CD8-positive, alpha-beta memory T cell (primary cell): ENCODE data around the gene SLBP. TPM values are rescaled to one million over a fixed set of nuclear protein-coding genes. Genes with fewer than 3 reads are reported as not detected.

ENCODE experiments used
- CTCF ChIA-PET: fragments of 350-600 bp; sonication (Branson Sonifier 250); formaldehyde crosslinking; loops from one replicate; lab custom pipeline; 2021; ENCODE audit warnings: antibody characterized with exemption; lab: Charles Lee
- POLR2A ChIA-PET: fragments of 350-600 bp; sonication (Branson Sonifier 250); formaldehyde crosslinking; loops from one replicate; lab custom pipeline; 2021; ENCODE audit warnings: antibody characterized with exemption; lab: Charles Lee
- DNase-seq, 5 donors: peaks; one replicate each; pipeline versions ENCODE4 v3.0.0 to v3.0.0-alpha.2; 2020 to 2022; ENCODE audit warnings: mixed read lengths in 1 of 5
- H3K27ac ChIP-seq: one replicate; pipeline ENCODE4 v1.7.0; 2013; ENCODE audit warnings: low read depth, mild to moderate bottlenecking, low read length, moderate library complexity
- H3K27me3 ChIP-seq: 2 replicates; pipeline ENCODE4 v1.7.0; 2013; ENCODE audit warnings: low read length, mild to moderate bottlenecking; ENCODE audit not compliant: insufficient read depth, poor library complexity, severe bottlenecking
- H3K36me3 ChIP-seq: 2 replicates; pipeline ENCODE4 v1.7.0; 2013; ENCODE audit warnings: mild to moderate bottlenecking, low read length, moderate library complexity; ENCODE audit not compliant: insufficient read depth
- H3K4me1 ChIP-seq: 2 replicates; pipeline ENCODE4 v1.7.0; 2013; ENCODE audit warnings: mild to moderate bottlenecking, low read length, moderate library complexity; ENCODE audit not compliant: insufficient read depth
- H3K4me3 ChIP-seq: 2 replicates; pipeline ENCODE4 v1.7.0; 2013; ENCODE audit warnings: mild to moderate bottlenecking, low read length
- H3K9me3 ChIP-seq: 2 replicates; pipeline ENCODE4 v1.7.0; 2013; ENCODE audit warnings: mild to moderate bottlenecking, low read length
- H3K27ac Mint-ChIP-seq, 8 donors: one replicate each; pipeline ENCODE4 v1.8.0; 2020 to 2021; ENCODE audit warnings: mixed read lengths in 8 of 8, mild to moderate bottlenecking in 6 of 8, inconsistent platforms in 3 of 8, moderate library complexity in 3 of 8
- H3K27me3 Mint-ChIP-seq, 2 donors: one replicate each; pipeline ENCODE4 v1.8.0; 2020 to 2021; ENCODE audit warnings: mixed read lengths in 2 of 2, mild to moderate bottlenecking in 1 of 2, moderate library complexity in 1 of 2
- H3K36me3 Mint-ChIP-seq, 3 donors: one replicate each; pipeline ENCODE4 v1.8.0; 2020 to 2021; ENCODE audit warnings: mixed read lengths in 3 of 3, inconsistent platforms in 1 of 3, mild to moderate bottlenecking in 1 of 3
- H3K4me1 Mint-ChIP-seq, 3 donors: one replicate each; pipeline ENCODE4 v1.8.0; 2020 to 2021; ENCODE audit warnings: mixed read lengths in 3 of 3, inconsistent platforms in 1 of 3, mild to moderate bottlenecking in 1 of 3
- H3K4me3 Mint-ChIP-seq, 7 donors: one replicate each; pipeline ENCODE4 v1.8.0; 2020 to 2021; ENCODE audit warnings: mixed read lengths in 7 of 7, mild to moderate bottlenecking in 6 of 7, moderate library complexity in 4 of 7, inconsistent platforms in 2 of 7
- H3K9me3 Mint-ChIP-seq, 5 donors: one replicate each; pipeline ENCODE4 v1.8.0; 2020 to 2022; ENCODE audit warnings: mixed read lengths in 5 of 5, mild to moderate bottlenecking in 3 of 5, moderate library complexity in 2 of 5, inconsistent platforms in 1 of 5
- polyA plus RNA-seq: library from polyadenylated mRNA; unstranded; fragments of 300-500 nt; fragmentation: Illumina TruSeq; gene quantifications from one replicate; pipeline ENCODE4 v1.2.3, GENCODE V29; 2021
- total RNA-seq, 2 experiments: library from RNA; stranded (reverse); gene quantifications; one replicate each; pipeline ENCODE4 v1.2.3, GENCODE V29; 2021

The SLBP gene
- total and polyA plus RNA-seq, 3 experiments from 2014 or later = 71.6 to 164 (median 163) TPM

DNA sequence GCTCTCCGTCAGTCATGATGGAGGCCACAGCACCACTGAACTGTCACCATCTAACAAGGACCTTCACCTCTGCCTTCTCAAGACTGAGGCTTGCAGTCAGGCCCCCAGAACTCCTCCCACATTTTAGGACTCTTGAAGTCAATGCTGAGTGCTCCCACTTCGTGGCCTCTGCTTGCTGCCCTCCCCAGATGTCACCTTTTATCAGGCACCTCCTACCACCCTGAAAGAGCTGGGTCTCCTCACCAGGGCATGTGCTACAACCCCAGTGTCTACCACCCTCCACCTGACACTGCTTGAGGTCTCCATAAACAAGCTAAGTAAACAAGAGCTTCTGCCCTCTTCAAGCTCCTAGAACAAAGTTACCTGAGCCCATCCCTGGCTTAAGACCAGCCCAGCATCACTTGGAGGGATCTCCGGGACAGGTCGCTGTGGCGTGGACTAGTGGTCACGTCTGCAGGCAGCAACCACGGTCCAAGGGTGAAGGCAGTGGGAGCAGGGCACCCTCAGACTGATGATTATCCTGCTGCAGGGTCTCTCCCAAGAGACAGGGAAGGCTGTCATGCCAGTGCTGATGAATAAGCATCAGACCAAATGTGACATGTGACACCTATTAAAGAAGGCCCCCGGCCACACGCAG lies 20.3 kb downstream of the SLBP start:
- peaks cover 0 to 5% (median 3%) of the 10 kb centered on the region in 3 donors for H3K4me1 Mint-ChIP-seq
- Histone ChIP-seq H3K9me3 (no peaks in the 10 kb centered on the region), H3K36me3 (peaks cover 34% of the 10 kb centered on the region), H3K27me3 (no peaks in the 10 kb centered on the region), H3K4me3 (no peak overlapping the region), H3K27ac (no peak overlapping the region), H3K4me1 (no peaks in the 10 kb centered on the region)
- no peak overlapping the region for H3K27ac Mint-ChIP-seq
- H3K27me3 Mint-ChIP-seq = no peaks in the 10 kb centered on the region
- CTCF ChIA-PET = interaction anchor here (1.8 to 9.2 kb wide), 4 partner anchors 9 to 33 kb away, joined by 6 to 341 read pairs (median 62); partner anchors contain the start of genes SLBP, TACC3 and TMEM129
- peaks cover 4 to 60% (median 12%) of the 10 kb centered on the region in 3 donors for H3K36me3 Mint-ChIP-seq
- H3K9me3 Mint-ChIP-seq = no peaks in the 10 kb centered on the region
- no peak overlapping the region for H3K4me3 Mint-ChIP-seq
- POLR2A ChIA-PET = interaction anchor here (1.3 kb wide), 2 partner anchors 20 to 32 kb away, joined by 3 to 6 read pairs; partner anchors contain the start of gene SLBP
- no peak for DNase-seq

DNA sequence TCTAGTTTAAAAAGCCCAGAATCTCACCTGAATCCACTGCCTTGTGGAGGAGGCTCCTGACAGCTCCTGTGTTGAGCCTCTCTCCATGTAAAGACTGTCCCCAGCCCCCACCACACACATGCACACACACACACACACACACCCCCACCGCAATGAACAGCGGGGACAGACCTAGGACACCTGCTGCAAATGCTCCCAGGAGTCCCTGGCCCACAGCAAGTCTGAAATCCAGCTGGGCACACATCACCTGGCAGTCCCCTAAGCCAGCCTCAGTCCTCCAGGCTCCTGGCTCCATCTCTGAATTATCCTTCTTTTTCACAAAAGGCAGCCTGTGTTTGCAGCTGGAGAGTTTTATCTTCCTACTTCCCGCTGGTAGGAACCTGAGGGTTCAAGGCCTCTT lies 21.4 kb downstream of the SLBP start:
- no peak overlapping the region for H3K4me3 Mint-ChIP-seq
- no peaks in the 10 kb centered on the region for H3K4me1 ChIP-seq
- H3K27me3 ChIP-seq = no peaks in the 10 kb centered on the region
- peaks cover 0 to 50% (median 8%) of the 10 kb centered on the region in 3 donors for H3K36me3 Mint-ChIP-seq
- H3K27me3 Mint-ChIP-seq = no peaks in the 10 kb centered on the region
- peaks cover 0 to 6% (median 5%) of the 10 kb centered on the region in 3 donors for H3K4me1 Mint-ChIP-seq
- no peak overlapping the region for H3K27ac ChIP-seq
- POLR2A ChIA-PET = interaction anchor here (1.3 kb wide), 2 partner anchors 21 to 33 kb away, joined by 3 to 6 read pairs; partner anchors contain the start of gene SLBP
- CTCF ChIA-PET = interaction anchor here (1.8 to 9.2 kb wide), 3 partner anchors 8 to 34 kb away, joined by 4 to 341 read pairs (median 6); partner anchors contain the start of genes TACC3 and TMEM129
- H3K4me3 ChIP-seq = no peak overlapping the region
- H3K9me3 Mint-ChIP-seq = no peaks in the 10 kb centered on the region
- peaks cover 34% of the 10 kb centered on the region for H3K36me3 ChIP-seq
- no peaks in the 10 kb centered on the region for H3K9me3 ChIP-seq
- no peak for DNase-seq
- H3K27ac Mint-ChIP-seq = peak overlapping the region in 2 of 8 donors; percentile 21 to 66

DNA sequence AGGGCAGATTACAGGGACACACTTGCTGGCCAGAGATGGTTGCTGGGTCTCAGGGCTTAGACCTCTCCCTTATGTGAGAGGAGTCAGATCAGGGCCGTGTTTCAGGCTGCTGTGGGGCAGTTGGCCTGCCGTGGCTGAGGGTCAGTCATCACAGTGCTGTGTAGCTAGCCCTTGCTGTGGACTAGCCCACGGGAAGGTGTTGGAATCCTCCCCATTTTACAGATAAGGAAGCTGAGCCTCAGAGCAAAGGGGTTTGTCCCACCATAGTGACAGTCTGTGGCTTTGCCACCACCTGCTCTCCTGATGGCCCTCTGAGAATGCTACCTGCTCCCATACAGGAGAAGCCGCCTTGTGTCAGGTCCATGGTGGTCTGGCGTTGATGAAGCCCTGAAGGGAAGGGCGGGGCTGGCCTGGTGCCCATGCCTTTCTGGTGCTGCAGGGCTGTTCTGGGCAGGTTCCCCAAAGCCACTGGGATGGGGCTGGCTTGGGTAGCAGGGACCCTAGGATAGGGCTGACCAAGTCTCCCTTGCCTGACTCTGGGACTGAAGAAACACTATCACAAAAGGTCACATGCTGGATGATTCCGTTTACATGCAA lies 25.6 kb downstream of the SLBP start:
- peaks cover 0 to 15% (median 0%) of the 10 kb centered on the region in 3 donors for H3K36me3 Mint-ChIP-seq
- Histone ChIP-seq H3K4me3 (no peak overlapping the region), H3K36me3 (peaks cover 6% of the 10 kb centered on the region), H3K27me3 (no peaks in the 10 kb centered on the region), H3K27ac (no peak overlapping the region), H3K9me3 (no peaks in the 10 kb centered on the region), H3K4me1 (no peaks in the 10 kb centered on the region)
- DNase-seq = no peak
- no peaks in the 10 kb centered on the region for H3K27me3 Mint-ChIP-seq
- H3K4me1 Mint-ChIP-seq = peaks cover 11% of the 10 kb centered on the region in 3 donors
- peak overlapping the region in 3 of 8 donors; percentile 12 to 58 (median 46) for H3K27ac Mint-ChIP-seq
- POLR2A ChIA-PET = no interaction called here
- CTCF ChIA-PET = no interaction called here
- no peaks in the 10 kb centered on the region for H3K9me3 Mint-ChIP-seq
- peak overlapping the region in 5 of 7 donors; percentile 11 to 50 (median 36) for H3K4me3 Mint-ChIP-seq

DNA sequence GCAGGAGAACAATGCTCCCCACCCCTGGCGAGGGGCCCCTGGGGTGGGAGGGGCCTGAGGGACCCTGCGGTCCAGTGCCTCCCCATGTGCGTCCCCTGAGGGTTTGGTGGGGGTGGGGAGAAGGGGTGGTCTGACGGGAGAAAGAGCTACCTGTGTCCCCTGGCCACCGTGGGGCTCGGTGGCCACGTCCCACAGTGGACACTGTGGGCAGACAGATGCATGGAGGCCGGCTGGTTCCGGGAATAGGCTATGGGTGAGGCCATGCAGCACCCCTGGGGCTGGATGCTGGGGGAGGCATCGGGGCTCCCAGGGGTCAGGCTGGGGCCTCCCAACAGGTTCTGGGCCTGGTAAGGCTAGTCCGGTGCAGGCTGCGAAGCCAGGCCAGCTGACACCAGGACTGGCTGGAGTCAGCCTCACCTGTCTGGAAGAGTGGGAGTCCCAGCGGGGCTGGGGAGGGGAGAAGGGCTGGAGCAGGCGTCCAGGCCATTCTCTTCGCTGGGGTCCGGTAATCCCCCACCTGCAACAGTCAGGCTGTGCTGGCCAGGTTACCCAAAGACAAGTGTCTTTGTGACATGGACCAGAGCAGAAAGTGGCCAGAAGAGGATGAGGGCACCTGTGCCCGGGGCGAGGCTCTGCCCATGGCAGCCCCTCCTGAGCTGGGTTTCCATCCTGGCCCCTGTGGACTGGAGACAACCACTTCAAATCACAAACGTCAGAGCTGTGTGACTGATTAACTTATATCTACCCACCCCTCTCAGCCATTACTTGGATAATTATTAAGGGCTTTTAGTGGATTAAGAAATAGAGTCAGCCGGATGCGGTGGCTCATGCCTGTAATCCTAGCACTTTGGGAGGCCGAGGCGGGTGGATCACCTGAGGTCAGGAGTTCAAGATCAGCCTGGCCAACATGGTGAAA lies 26.6 kb downstream of the SLBP start:
- Mint-ChIP-seq H3K4me1 (peaks cover 11% of the 10 kb centered on the region in 3 donors), H3K9me3 (no peaks in the 10 kb centered on the region), H3K4me3 (peak overlapping the region in 2 of 7 donors; percentile 41 to 44), H3K36me3 (peaks cover 0 to 5% (median 0%) of the 10 kb centered on the region in 3 donors), H3K27me3 (no peaks in the 10 kb centered on the region), H3K27ac (peak overlapping the region in 1 of 8 donors; percentile 30)
- Histone ChIP-seq H3K4me1 (no peaks in the 10 kb centered on the region), H3K9me3 (no peaks in the 10 kb centered on the region), H3K27me3 (no peaks in the 10 kb centered on the region), H3K36me3 (peaks cover under 1% of the 10 kb centered on the region), H3K4me3 (no peak overlapping the region), H3K27ac (no peak overlapping the region)
- POLR2A ChIA-PET = no interaction called here
- DNase-seq = no peak
- CTCF ChIA-PET = no interaction called here

DNA sequence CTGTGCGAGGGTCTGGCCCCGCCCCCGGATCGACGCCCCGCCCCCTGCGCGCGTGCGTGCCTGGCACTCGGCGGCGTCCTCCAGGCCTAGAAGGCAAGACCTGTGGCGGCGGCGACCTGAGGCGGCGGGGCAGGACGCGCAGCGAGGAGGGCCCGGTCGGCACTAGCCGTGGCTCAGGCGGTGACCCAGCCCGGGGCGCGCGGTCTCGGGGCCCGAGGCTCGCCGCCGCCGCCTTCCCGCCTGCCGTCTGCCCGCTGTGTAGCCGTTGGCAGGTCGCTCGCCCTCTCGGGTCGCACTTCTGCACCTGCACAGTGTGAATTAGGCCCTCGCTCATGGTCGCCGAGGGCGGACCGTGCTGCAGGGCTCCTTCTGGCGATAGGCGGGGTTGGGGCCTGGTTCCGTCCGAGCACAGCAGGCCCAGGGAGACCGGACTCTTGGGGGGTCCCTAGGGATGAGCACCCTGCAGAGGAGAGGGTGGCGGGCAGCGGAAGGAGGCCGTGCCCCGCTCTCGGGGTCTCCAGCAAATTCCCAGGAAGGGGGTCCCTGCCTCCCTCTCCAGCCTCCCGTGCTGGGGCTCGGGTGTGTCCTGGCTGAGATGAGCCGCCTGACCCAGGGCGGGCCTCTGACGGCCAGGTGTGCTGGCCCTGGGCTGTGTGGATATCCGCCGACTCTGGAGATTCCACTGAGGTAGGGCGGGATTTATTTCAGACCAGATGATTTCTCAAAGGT lies 27.4 kb downstream of the SLBP start:
- Histone ChIP-seq H3K27me3 (no peaks in the 10 kb centered on the region), H3K36me3 (no peaks in the 10 kb centered on the region), H3K4me3 (no peak overlapping the region), H3K4me1 (no peaks in the 10 kb centered on the region), H3K9me3 (no peaks in the 10 kb centered on the region), H3K27ac (no peak overlapping the region)
- POLR2A ChIA-PET = interaction anchor here (1.1 kb wide), 1 partner anchor 9 kb away, joined by 3 read pairs; no protein-coding TSS in a partner anchor
- peak in 4 of 5 donors; percentile 91 for DNase-seq
- Mint-ChIP-seq H3K27ac (no peak overlapping the region), H3K27me3 (no peaks in the 10 kb centered on the region), H3K9me3 (no peaks in the 10 kb centered on the region), H3K4me1 (peaks cover 11% of the 10 kb centered on the region in 3 donors), H3K4me3 (peak overlapping the region in 6 of 7 donors; percentile 38 to 78 (median 52)), H3K36me3 (peaks cover 0 to 2% (median 0%) of the 10 kb centered on the region in 3 donors)
- CTCF ChIA-PET = interaction anchor here (2.7 kb wide), 1 partner anchor 9 kb away, joined by 11 read pairs; no protein-coding TSS in a partner anchor

DNA sequence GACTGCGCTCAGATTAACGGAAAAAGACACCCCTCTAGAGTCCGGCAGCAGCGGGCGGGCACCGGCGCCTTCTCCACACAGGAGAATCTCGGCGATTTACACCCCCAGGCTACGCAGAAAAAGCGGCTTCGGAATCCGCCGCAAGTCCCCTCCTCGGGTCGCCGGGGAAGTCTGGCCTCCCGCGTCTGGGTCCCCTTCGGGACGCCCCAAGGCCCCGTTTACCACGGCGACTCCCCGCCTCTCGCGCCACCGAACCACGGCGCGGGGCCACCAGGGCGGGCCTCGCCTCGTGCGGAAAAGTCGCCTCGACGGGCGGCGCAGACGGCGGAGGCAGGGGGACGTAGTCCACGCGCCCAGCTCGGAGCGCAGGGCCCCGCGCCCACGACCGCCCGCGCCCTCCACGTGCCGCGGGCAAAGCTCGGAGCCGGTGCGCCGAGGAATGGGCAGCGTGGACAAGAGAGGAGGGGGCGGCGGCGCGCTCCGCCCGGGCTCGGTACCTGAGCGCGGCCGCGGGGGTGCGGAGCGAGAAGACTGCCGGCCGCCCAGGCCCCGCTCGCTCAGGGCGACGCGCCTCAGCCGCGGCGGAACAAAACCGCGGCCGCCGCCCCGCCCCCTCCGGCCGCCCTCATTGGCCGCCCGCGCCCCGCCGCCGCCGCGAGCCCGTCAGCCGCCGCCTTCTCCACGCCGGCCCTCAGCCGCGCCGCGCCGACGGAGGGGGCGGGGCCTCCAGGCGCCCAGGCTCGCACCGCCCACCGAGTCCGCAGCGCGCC lies 28.2 kb downstream of the SLBP start, which contains the start of gene FAM53A:
Gene FAM53A (minus strand): TSS at position 578 of the 770 bp plus-strand sequence. CDS start 15,572 bp downstream, outside the sequence.
- peak within 1 kb of the TSS; percentile 77 to 97 (median 94) for H3K27ac Mint-ChIP-seq
- H3K4me1 Mint-ChIP-seq = peaks cover 11% of the 10 kb centered on the region in 3 donors
- Histone ChIP-seq H3K27ac (peak within 1 kb of the TSS; percentile 27), H3K27me3 (no peaks in the 10 kb centered on the region), H3K9me3 (no peaks in the 10 kb centered on the region), H3K4me1 (no peaks in the 10 kb centered on the region), H3K36me3 (no peaks in the 10 kb centered on the region), H3K4me3 (peak within 1 kb of the TSS; percentile 28)
- H3K4me3 Mint-ChIP-seq = peak within 1 kb of the TSS; percentile 87 to 94 (median 90)
- H3K36me3 Mint-ChIP-seq = peaks cover 0 to 1% (median 0%) of the 10 kb centered on the region in 3 donors
- ChIA-PET CTCF (interaction anchor here (2.0 to 2.7 kb wide), 2 partner anchors 8 to 10 kb away, joined by 6 to 11 read pairs; no protein-coding TSS in a partner anchor), POLR2A (interaction anchor here (1.1 to 1.4 kb wide), 3 partner anchors 9 to 78 kb away, joined by 3 to 5 read pairs (median 4); partner anchors contain the start of gene SLBP)
- no peaks in the 10 kb centered on the region for H3K27me3 Mint-ChIP-seq
- peak in 2 of 5 donors; percentile 16 to 90 for DNase-seq
- H3K9me3 Mint-ChIP-seq = no peaks in the 10 kb centered on the region
